Activated CD4-positive, CD25-positive, alpha-beta regulatory T cell treated with anti-CD3 and anti-CD28 coated beads, Interleukin-2, amount 50 U/mL, for 72 hours (primary cell): Measurements from ENCODE around the gene FERD3L.

Experiments
- DNase-seq: peaks from one replicate; pipeline ENCODE4 v3.0.0; 2021

Gene FERD3L

GRCh38 chr7:19116121-19117090 is 28.8 kb downstream of the FERD3L start:
- DNase-seq = no peak

GRCh38 chr7:19114551-19114855 is 30.7 kb downstream of the FERD3L start:
- DNase-seq = no peak

GRCh38 chr7:19113855-19114550 is 31.2 kb downstream of the FERD3L start:
- no peak for DNase-seq

GRCh38 chr7:19113002-19113350 is 32.2 kb downstream of the FERD3L start:
- DNase-seq = no peak

GRCh38 chr7:19112274-19113001 is 32.8 kb downstream of the FERD3L start:
- no peak for DNase-seq

- no peak for DNase-seq
Measured at GRCh38 chr7:19111474-19112273, 33.5 kb downstream of the FERD3L start.

- no peak for DNase-seq
Measured at GRCh38 chr7:19110776-19111175, 34.4 kb downstream of the FERD3L start.

- no peak for DNase-seq
Measured at GRCh38 chr7:19110026-19110730, 35.0 kb downstream of the FERD3L start.

- no peak for DNase-seq
Measured at GRCh38 chr7:19109000-19109946, 35.9 kb downstream of the FERD3L start.

GRCh38 chr7:19107356-19108146 is 37.7 kb downstream of the FERD3L start:
- DNase-seq = no peak

GRCh38 chr7:19107081-19107355 is 38.2 kb downstream of the FERD3L start:
- DNase-seq = no peak

GRCh38 chr7:19106241-19107080 is 38.8 kb downstream of the FERD3L start:
- DNase-seq = no peak

GRCh38 chr7:19105546-19105945 is 39.7 kb downstream of the FERD3L start:
- DNase-seq = no peak

- no peak for DNase-seq
Measured at GRCh38 chr7:19104811-19105210, 40.4 kb downstream of the FERD3L start.

GRCh38 chr7:19102884-19103283 is 42.3 kb downstream of the FERD3L start:
- no peak for DNase-seq

- DNase-seq = no peak
Measured at GRCh38 chr7:19101909-19102308, 43.3 kb downstream of the FERD3L start.

- DNase-seq = no peak
Measured at GRCh38 chr7:19101472-19101871, 43.7 kb downstream of the FERD3L start.

GRCh38 chr7:19099924-19100323 is 45.3 kb downstream of the FERD3L start:
- DNase-seq = no peak

GRCh38 chr7:19099194-19099593 is 46.0 kb downstream of the FERD3L start:
- no peak for DNase-seq
